GM21825 (cell line): ENCODE results near the gene FUZ.

Experiments
- ATAC-seq: cut with Tn5 transposase; IDR thresholded peaks from one replicate; pipeline ENCODE4 v1.9.1; 2021; ENCODE audit warnings: mild to moderate bottlenecking, moderate library complexity; ENCODE audit not compliant: unreplicated experiment

FUZ gene

GRCh38 chr19:49807904-49808675 lies 5.0 kb downstream of the FUZ start:
- no peak for ATAC-seq

- ATAC-seq, result no peak
These were observed 5.8 kb downstream of the FUZ start for GRCh38 chr19:49807058-49807903.

- ATAC-seq, result no peak
These were observed 6.5 kb downstream of the FUZ start for GRCh38 chr19:49806620-49806959.

GRCh38 chr19:49805822-49806619 lies 7.1 kb downstream of the FUZ start:
- ATAC-seq, result no peak

- no peak for ATAC-seq
These were observed 9.6 kb downstream of the FUZ start for GRCh38 chr19:49803529-49803856.

- ATAC-seq, result no peak
These were observed 10.1 kb downstream of the FUZ start for GRCh38 chr19:49802836-49803528.

- ATAC-seq, result no peak
These were observed 11.0 kb downstream of the FUZ start for GRCh38 chr19:49801966-49802661.

GRCh38 chr19:49801401-49801888 lies 11.6 kb downstream of the FUZ start:
- no peak for ATAC-seq

- no peak for ATAC-seq
These were observed 12.3 kb downstream of the FUZ start for GRCh38 chr19:49800771-49801170.

- no peak for ATAC-seq
These were observed 13.2 kb downstream of the FUZ start for GRCh38 chr19:49799798-49800376.

GRCh38 chr19:49799271-49799797 lies 13.8 kb downstream of the FUZ start:
- ATAC-seq, result no peak

- ATAC-seq, result no peak
These were observed 14.5 kb downstream of the FUZ start for GRCh38 chr19:49798574-49798973.

- ATAC-seq, result no peak
These were observed 17.5 kb downstream of the FUZ start for GRCh38 chr19:49795615-49796014.

GRCh38 chr19:49793561-49793840 lies 19.6 kb downstream of the FUZ start:
- ATAC-seq, result no peak

GRCh38 chr19:49792829-49793560 lies 20.1 kb downstream of the FUZ start:
- no peak for ATAC-seq

- ATAC-seq, result no peak
These were observed 21.2 kb downstream of the FUZ start for GRCh38 chr19:49791776-49792445.

- ATAC-seq, result no peak
These were observed 22.2 kb downstream of the FUZ start for GRCh38 chr19:49790866-49791265.

- ATAC-seq, result no peak
These were observed 24.2 kb downstream of the FUZ start for GRCh38 chr19:49788857-49789256.

- no peak for ATAC-seq
These were observed 25.3 kb downstream of the FUZ start for GRCh38 chr19:49787746-49788145.
